Activated CD4-positive, alpha-beta memory T cell treated with anti-CD3 and anti-CD28 coated beads for 36 hours (primary cell): ENCODE data around the gene CASS4. TPM values are rescaled to one million over a fixed set of nuclear protein-coding genes. Genes with fewer than 3 reads are reported as not detected.

ENCODE experiments used
- CTCF ChIA-PET: fragments of 350-600 bp; sonication (Branson Sonifier 250); formaldehyde crosslinking; loops from one replicate; lab custom pipeline; 2021; ENCODE audit warnings: antibody characterized with exemption, inconsistent platforms; lab: Charles Lee
- POLR2A ChIA-PET: fragments of 350-600 bp; sonication (Branson Sonifier 250); formaldehyde crosslinking; loops from one replicate; lab custom pipeline; 2021; ENCODE audit warnings: antibody characterized with exemption; lab: Charles Lee
- DNase-seq: peaks from one replicate; pipeline ENCODE4 v3.0.0-alpha.2; 2020
- H3K27ac Mint-ChIP-seq: one replicate; pipeline ENCODE4 v1.8.0; 2021; ENCODE audit warnings: mixed read lengths
- H3K27me3 Mint-ChIP-seq: one replicate; pipeline ENCODE4 v1.8.0; 2021; ENCODE audit warnings: mixed read lengths
- H3K36me3 Mint-ChIP-seq: one replicate; pipeline ENCODE4 v1.8.0; 2021; ENCODE audit warnings: mixed read lengths
- H3K4me1 Mint-ChIP-seq: one replicate; pipeline ENCODE4 v1.8.0; 2021; ENCODE audit warnings: low read depth, mixed read lengths
- H3K4me3 Mint-ChIP-seq: one replicate; pipeline ENCODE4 v1.8.0; 2021; ENCODE audit warnings: mild to moderate bottlenecking, mixed read lengths
- H3K9me3 Mint-ChIP-seq: one replicate; pipeline ENCODE4 v1.8.0; 2021; ENCODE audit warnings: mixed read lengths
- intact Hi-C: fragments of 100-400 bp; cut with micrococcal nuclease; formaldehyde crosslinking; loops from one replicate; pipeline ENCODE4 v1.15.1; 2023
- total RNA-seq, 2 experiments: library from RNA; stranded (reverse); gene quantifications; one replicate each; pipeline ENCODE4 v1.2.3, GENCODE V29; 2021

CASS4 gene
- total RNA-seq, 2 experiments from 2014 or later = 7.8 to 8.6 TPM

DNA sequence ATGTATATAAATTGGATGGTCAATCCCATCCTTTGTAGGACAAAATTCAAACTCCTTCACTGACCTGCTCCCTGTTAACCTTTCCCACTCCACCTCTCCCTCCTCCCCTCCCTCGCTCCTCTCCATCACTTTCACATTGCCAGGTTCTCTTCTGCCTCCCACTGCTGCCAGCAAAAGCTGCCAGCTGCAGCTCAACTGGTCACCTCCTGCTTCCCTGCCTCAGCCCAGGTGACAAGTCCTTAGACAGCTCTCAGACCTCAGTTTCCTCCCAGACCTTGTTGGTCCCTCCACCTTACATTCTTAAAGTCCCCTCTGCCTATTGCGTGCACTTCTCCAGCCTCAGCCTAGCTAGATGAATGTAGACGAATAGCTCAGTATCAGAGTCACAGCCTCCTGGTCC, 33.1 kb downstream of the CASS4 start:
- Mint-ChIP-seq H3K36me3 (peaks cover 16% of the 10 kb centered on the region), H3K27me3 (no peaks in the 10 kb centered on the region), H3K4me3 (no peak overlapping the region), H3K4me1 (peaks cover 23% of the 10 kb centered on the region), H3K9me3 (no peaks in the 10 kb centered on the region), H3K27ac (no peak overlapping the region)
- ChIA-PET POLR2A (interaction anchor here (0.7 to 1.2 kb wide), 2 partner anchors 26 to 50 kb away, joined by 3 read pairs; no protein-coding TSS in a partner anchor), CTCF (interaction anchor here (0.6 kb wide), 1 partner anchor 80 kb away, joined by 3 read pairs; no protein-coding TSS in a partner anchor)
- intact Hi-C loops = no loop called here
- no peak for DNase-seq

DNA sequence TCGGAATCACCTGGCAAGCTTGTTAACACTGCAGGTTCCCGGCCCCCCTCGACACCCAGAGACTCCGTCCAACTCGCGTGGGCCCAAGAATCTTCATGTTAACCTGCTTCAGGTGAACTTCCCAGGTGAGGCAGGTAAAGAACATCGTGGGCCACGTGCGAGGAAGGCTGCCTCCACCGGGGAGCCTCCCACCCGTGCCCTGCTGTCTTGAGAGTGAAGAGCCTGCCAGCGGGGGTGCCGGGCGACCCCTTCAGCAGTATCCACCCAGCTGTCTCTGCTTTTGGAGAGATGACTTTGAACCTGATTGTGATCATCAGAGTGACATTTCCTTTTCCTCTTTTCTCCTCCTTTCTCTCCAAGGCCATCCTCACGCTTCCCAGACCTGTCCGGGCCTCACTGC, 33.5 kb downstream of the CASS4 start:
- POLR2A ChIA-PET = no interaction called here
- no peaks in the 10 kb centered on the region for H3K27me3 Mint-ChIP-seq
- peaks cover 18% of the 10 kb centered on the region for H3K4me1 Mint-ChIP-seq
- H3K36me3 Mint-ChIP-seq = peaks cover 13% of the 10 kb centered on the region
- no peaks in the 10 kb centered on the region for H3K9me3 Mint-ChIP-seq
- no peak overlapping the region for H3K4me3 Mint-ChIP-seq
- CTCF ChIA-PET = no interaction called here
- DNase-seq = no peak
- no peak overlapping the region for H3K27ac Mint-ChIP-seq
- intact Hi-C loops = no loop called here

DNA sequence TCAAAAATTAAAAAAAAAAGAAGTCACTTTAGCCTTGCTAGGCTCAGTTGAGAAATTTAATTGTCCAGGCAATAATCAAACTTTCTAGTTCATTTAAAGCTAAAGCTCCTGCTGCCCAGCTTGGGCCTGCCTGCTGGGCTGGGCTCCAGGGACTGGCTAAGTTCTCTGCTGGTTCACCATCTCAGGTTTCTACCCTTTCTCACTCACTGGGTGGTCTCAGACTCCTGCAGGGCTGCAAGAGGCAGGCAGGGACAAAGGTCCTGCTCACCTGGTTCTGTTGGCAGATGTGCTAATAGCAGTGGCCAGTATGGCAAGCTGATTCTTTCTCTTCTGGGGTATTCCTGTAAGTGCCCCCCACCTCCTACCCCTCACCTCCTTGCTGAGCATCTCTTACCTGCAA, 35.2 kb downstream of the CASS4 start:
- peaks cover 23% of the 10 kb centered on the region for H3K36me3 Mint-ChIP-seq
- CTCF ChIA-PET = no interaction called here
- H3K27me3 Mint-ChIP-seq = no peaks in the 10 kb centered on the region

DNA sequence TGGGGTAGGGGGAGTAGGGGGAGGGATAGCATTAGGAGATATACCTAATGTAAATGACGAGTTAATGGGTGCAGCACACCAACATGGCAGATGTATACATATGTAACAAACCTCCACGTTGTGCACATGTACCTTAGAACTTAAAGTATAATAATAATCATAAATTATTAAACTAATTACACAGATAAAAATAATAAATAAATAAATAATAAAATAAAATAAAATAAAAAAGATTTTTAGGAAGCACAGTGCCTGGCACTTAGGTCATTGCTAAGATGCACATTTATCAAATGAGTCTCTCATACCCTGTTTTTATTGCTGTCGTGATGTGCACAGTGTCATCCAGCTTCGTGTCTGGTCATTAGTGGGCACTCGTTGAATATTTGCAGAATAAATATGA, 37.4 kb downstream of the CASS4 start:
- H3K4me3 Mint-ChIP-seq = no peak overlapping the region
- H3K27ac Mint-ChIP-seq = no peak overlapping the region
- ChIA-PET CTCF (no interaction called here), POLR2A (no interaction called here)
- peaks cover 14% of the 10 kb centered on the region for H3K4me1 Mint-ChIP-seq
- peaks cover 24% of the 10 kb centered on the region for H3K36me3 Mint-ChIP-seq
- no peak for DNase-seq
- no peaks in the 10 kb centered on the region for H3K9me3 Mint-ChIP-seq
- intact Hi-C loops = no loop called here
- H3K27me3 Mint-ChIP-seq = no peaks in the 10 kb centered on the region

More for the DNA sequence above, 35.2 kb downstream of the CASS4 start:
- Mint-ChIP-seq H3K4me3 (no peak overlapping the region), H3K9me3 (no peaks in the 10 kb centered on the region), H3K27ac (no peak overlapping the region), H3K4me1 (peaks cover 8% of the 10 kb centered on the region)
- intact Hi-C loops = no loop called here
- POLR2A ChIA-PET = no interaction called here
- no peak for DNase-seq

DNA sequence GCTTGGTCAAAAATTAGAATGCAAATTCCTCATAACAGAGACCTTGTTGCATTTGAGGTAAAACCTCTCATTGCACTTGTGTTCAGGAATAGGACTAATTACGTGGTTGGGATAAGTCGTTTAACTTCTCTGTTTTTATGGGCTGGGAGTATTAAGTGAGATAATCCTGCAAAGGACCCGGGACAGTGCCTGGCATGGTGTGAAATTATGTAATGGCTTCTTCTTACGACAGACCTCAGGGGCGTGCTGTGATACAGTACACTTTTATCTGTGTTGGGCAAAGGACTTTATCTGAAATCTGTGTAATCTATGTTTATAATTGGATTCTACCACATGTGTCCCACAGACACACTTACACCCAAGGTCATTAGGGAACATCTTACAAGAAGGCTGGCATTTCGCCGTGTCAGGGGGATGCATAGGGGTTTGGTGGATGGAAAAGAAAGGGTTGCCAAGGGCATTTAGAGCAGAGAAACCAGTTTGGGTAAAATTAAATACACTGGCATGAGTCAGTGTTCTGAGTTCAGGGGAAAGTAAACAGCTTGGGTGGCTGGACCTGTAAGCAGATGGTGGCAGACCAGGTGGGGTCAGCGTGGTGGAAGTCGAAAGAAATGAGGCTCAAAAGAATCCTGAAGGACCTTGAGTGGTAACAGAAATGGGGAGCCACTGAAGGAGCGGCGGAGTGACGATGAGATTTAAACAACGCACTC, 39.2 kb downstream of the CASS4 start:
- Mint-ChIP-seq H3K4me1 (peaks cover 29% of the 10 kb centered on the region), H3K27ac (no peak overlapping the region)
- CTCF ChIA-PET = interaction anchor here (0.8 kb wide), 1 partner anchor 52 kb away, joined by 3 read pairs; no protein-coding TSS in a partner anchor

DNA sequence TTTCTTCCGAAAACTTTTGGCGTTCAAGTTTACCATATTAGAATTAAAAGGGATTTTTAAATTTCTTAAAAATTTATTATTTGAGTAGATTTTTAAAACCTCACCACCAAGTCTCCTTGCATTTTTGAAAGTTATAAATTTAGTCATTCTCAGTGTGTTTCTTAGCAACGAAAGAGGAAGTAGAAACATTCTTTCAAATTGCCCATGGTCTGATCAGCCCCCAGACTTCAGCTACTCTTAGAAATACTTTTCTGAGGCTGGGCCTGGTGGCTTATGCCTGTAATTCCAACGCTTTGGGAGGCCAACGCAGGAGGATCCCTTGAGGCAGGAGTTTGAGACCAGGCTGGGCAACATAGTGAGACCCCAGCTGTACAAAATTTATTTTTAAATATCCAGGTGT, 41.3 kb downstream of the CASS4 start:
- Mint-ChIP-seq H3K4me1 (peaks cover 35% of the 10 kb centered on the region), H3K36me3 (peaks cover 19% of the 10 kb centered on the region), H3K4me3 (no peak overlapping the region), H3K27me3 (no peaks in the 10 kb centered on the region), H3K27ac (peak overlapping the region; percentile 49), H3K9me3 (no peaks in the 10 kb centered on the region)
- ChIA-PET POLR2A (interaction anchor here (1.3 to 2.0 kb wide), 3 partner anchors 11 to 41 kb away, joined by 3 to 7 read pairs (median 7); partner anchors contain the start of genes CASS4 and RTF2), CTCF (interaction anchor here (1.2 kb wide), 1 partner anchor 41 kb away, joined by 7 read pairs; the partner anchor contains the start of gene CASS4)
- no peak for DNase-seq
- intact Hi-C loops = no loop called here

More for the DNA sequence above, 39.2 kb downstream of the CASS4 start:
- DNase-seq = no peak
- Mint-ChIP-seq H3K27me3 (no peaks in the 10 kb centered on the region), H3K4me3 (no peak overlapping the region), H3K9me3 (no peaks in the 10 kb centered on the region), H3K36me3 (peaks cover 21% of the 10 kb centered on the region)
- intact Hi-C loops = no loop called here
- POLR2A ChIA-PET = interaction anchor here (1.2 kb wide), 1 partner anchor 8 kb away, joined by 3 read pairs; no protein-coding TSS in a partner anchor

DNA sequence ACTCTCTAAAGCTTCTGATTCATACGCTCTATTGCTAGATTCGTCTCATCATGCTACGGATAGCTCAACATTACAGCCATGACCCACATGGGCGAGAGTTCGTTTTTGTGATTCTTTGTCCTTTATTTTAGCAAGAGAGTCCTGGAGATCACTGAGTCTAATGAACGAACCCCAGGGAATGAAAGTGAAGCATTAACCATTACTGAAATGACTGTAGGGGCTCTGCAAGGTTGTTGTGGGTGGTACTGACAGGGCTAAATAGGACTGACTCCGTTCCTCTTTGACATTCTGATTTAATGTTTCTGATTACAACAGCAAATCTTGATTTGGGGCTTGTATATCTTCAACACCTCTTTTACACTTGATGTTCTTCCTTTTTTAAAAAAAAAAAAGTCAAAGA, 42.7 kb downstream of the CASS4 start:
- Mint-ChIP-seq H3K4me1 (peaks cover 37% of the 10 kb centered on the region), H3K9me3 (no peaks in the 10 kb centered on the region), H3K4me3 (no peak overlapping the region), H3K27ac (peak overlapping the region; percentile 81), H3K36me3 (peaks cover 17% of the 10 kb centered on the region), H3K27me3 (no peaks in the 10 kb centered on the region)
- ChIA-PET POLR2A (interaction anchor here (1.0 to 2.0 kb wide), 4 partner anchors 13 to 42 kb away, joined by 3 to 7 read pairs (median 6); partner anchors contain the start of genes CASS4 and RTF2), CTCF (interaction anchor here (1.2 to 1.5 kb wide), 2 partner anchors 21 to 43 kb away, joined by 3 to 7 read pairs; partner anchors contain the start of gene CASS4)
- peak; percentile 42 for DNase-seq
- intact Hi-C loops = loop anchor here (1.0 to 2.0 kb wide), 2 partner anchors 14 to 39 kb away; no protein-coding TSS in a partner anchor

DNA sequence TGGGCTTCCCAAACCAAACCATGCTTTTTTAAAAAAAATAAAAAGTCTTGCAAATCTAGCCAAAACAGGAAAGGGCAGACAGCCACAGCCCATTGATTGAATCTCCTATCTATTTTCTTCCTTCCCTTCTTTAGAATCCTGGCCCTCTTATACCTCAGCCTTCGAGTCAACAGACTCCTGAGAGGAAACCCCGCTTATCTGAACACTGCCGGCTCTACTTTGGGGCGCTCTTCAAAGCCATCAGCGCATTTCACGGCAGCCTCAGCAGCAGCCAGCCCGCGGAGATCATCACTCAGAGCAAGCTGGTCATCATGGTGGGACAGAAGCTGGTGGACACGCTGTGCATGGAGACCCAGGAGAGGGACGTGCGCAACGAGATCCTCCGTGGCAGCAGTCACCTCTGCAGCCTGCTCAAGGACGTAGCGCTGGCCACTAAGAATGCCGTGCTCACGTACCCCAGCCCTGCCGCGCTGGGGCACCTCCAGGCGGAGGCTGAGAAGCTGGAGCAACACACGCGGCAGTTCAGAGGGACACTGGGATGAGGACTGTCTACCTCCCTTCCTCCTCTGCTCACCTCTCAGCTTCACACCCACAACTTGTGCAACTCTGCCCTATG, 46.3 kb downstream of the CASS4 start:
- CTCF ChIA-PET = no interaction called here
- POLR2A ChIA-PET = interaction anchor here (0.8 kb wide), 1 partner anchor 66 kb away, joined by 3 read pairs; the partner anchor contains the start of gene CSTF1
- H3K27ac Mint-ChIP-seq = no peak overlapping the region
- H3K27me3 Mint-ChIP-seq = no peaks in the 10 kb centered on the region
- no peak overlapping the region for H3K4me3 Mint-ChIP-seq
- peaks cover 52% of the 10 kb centered on the region for H3K4me1 Mint-ChIP-seq
- peaks cover 4% of the 10 kb centered on the region for H3K36me3 Mint-ChIP-seq
- no peak for DNase-seq
- no peaks in the 10 kb centered on the region for H3K9me3 Mint-ChIP-seq
- intact Hi-C loops = no loop called here

DNA sequence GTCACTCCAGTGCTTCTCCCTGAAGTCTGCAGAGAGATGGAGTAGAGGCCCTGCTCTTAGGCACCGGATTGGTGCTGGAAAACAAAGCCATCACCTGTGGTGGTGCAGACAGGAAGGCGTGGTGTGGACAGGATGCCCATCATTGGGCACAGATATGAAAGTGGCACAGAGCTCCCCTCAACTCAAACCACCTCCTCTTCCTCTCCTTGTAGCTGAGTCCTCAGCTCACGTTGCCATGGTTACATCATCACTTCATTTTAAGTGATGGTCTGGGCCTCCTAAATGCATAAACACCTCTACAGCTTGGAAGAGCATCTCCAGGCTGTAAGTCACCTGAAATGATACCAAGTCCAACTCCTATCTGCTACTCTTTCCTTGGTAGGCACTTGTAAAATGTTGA, 48.4 kb downstream of the CASS4 start:
- Mint-ChIP-seq H3K4me3 (no peak overlapping the region), H3K27me3 (no peaks in the 10 kb centered on the region), H3K9me3 (no peaks in the 10 kb centered on the region), H3K36me3 (peaks cover 3% of the 10 kb centered on the region), H3K27ac (peak overlapping the region; percentile 70), H3K4me1 (peaks cover 41% of the 10 kb centered on the region)
- POLR2A ChIA-PET = no interaction called here
- DNase-seq = peak; percentile 56
- CTCF ChIA-PET = no interaction called here
- intact Hi-C loops = loop anchor here (1.0 kb wide), 1 partner anchor 20 kb away; no protein-coding TSS in a partner anchor

DNA sequence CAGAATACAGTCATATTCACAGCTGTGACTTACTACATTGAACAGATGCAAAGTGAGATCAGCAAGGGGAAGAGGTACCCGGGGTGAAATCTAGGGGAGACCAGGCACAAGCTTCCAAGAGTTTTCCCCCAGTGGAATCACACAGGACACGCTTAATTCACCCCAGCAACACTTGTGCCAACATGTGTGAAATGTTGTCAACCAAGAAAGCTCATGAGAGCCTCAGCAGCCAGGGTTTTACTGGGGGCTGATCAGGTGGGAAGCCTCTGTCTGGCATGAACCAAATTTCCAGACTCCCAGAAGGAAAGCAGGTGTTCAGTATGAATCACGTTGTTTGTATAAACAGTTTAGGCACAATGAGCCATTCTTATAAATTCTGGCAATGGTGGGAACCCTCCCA, 49.5 kb downstream of the CASS4 start:
- Mint-ChIP-seq H3K9me3 (no peaks in the 10 kb centered on the region), H3K27me3 (no peaks in the 10 kb centered on the region), H3K4me1 (peaks cover 36% of the 10 kb centered on the region), H3K36me3 (peaks cover 3% of the 10 kb centered on the region), H3K27ac (peak overlapping the region; percentile 70), H3K4me3 (no peak overlapping the region)
- intact Hi-C loops = no loop called here
- CTCF ChIA-PET = no interaction called here
- POLR2A ChIA-PET = no interaction called here
- DNase-seq = no peak

DNA sequence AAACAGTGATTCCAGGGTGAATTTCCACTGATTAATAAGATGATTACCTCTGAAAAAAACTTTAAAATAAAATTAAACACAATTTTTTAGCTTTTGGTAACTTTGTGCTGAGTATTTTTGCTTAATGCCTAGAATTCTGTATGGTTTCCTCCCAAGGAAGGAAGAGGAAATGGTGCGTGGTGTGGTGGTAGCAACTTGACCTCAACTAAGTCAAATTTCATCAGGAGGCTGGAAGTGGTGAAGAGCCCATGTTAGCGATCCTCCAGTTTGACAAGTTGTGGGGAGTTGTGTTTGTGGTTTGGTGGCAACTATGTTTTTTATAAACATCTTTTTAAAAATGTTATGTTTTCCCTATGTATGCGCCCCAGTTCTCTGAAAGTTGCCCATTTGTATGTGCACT, 51.4 kb downstream of the CASS4 start:
- POLR2A ChIA-PET = interaction anchor here (1.6 kb wide), 1 partner anchor 66 kb away, joined by 4 read pairs; no protein-coding TSS in a partner anchor
- H3K4me1 Mint-ChIP-seq = peaks cover 36% of the 10 kb centered on the region

DNA sequence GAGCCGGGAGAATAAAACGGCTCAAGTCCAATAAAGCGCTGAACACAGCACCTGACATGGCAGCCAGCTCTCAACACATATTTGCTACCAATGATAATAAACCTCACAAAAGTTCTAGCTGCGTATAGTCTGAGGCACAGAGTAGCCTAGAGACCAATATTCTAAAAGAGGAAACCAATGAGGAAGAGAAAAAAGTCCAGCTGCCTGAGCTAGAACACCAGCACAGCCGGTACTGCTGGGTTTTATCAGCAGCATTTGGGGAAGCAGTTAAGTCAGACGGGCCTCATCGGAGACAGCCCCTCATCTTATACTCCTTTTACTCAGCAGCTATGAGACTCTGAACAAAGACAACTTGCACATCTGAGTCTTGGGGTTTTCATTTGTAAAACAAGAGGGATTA, 53.9 kb downstream of the CASS4 start:
- H3K27ac Mint-ChIP-seq = no peak overlapping the region
- peaks cover 4% of the 10 kb centered on the region for H3K36me3 Mint-ChIP-seq
- no peak overlapping the region for H3K4me3 Mint-ChIP-seq
- peaks cover 46% of the 10 kb centered on the region for H3K4me1 Mint-ChIP-seq
- no peak for DNase-seq
- ChIA-PET POLR2A (interaction anchor here (0.6 kb wide), 1 partner anchor 10 kb away, joined by 3 read pairs; no protein-coding TSS in a partner anchor), CTCF (no interaction called here)
- no peaks in the 10 kb centered on the region for H3K27me3 Mint-ChIP-seq
- intact Hi-C loops = no loop called here
- no peaks in the 10 kb centered on the region for H3K9me3 Mint-ChIP-seq

More for the DNA sequence above, 51.4 kb downstream of the CASS4 start:
- Mint-ChIP-seq H3K4me3 (no peak overlapping the region), H3K36me3 (peaks cover 3% of the 10 kb centered on the region), H3K9me3 (no peaks in the 10 kb centered on the region), H3K27me3 (no peaks in the 10 kb centered on the region), H3K27ac (peak overlapping the region; percentile 60)
- DNase-seq = peak; percentile 41
- intact Hi-C loops = no loop called here
- CTCF ChIA-PET = interaction anchor here (0.8 to 1.1 kb wide), 3 partner anchors 20 to 72 kb away, joined by 3 to 4 read pairs (median 3); partner anchors contain the start of gene AURKA
